Ovary (tissue), 3 donors: Measurements from ENCODE around the gene TM9SF4.

Experiments used
- CTCF ChIP-seq, 3 donors: fragments of 450-650 bp in 2 of 3; fragments of 200-600 bp in 1 of 3; IDR thresholded peaks; one replicate each; pipeline versions ENCODE4 v1.5.1 to v1.8.0; 2016 to 2022; ENCODE audit warnings: antibody characterized with exemption in 3 of 3, mild to moderate bottlenecking in 1 of 3
- EP300 ChIP-seq: sonication (generic); formaldehyde crosslinking; IDR thresholded peaks from one replicate; pipeline ENCODE4 v1.6.1; 2017; ENCODE audit warnings: antibody characterized with exemption
- POLR2A ChIP-seq: fragments of 450-650 bp; IDR thresholded peaks from one replicate; pipeline ENCODE4 v1.6.1; 2017; ENCODE audit warnings: antibody characterized with exemption, mild to moderate bottlenecking, moderate library complexity
- donor health status: DM: no; HTN: no; CAD: no.

- no peak for TF ChIP-seq CTCF (IDR thresholded peaks at IDR 0.05)
- TF ChIP-seq EP300: no peak
- TF ChIP-seq POLR2A: no peak
Measured at GRCh38 chr20:32141465-32141980, 32.0 kb downstream of the TM9SF4 start.
